Upper lobe of right lung (tissue), 1 donor: ENCODE results near the gene GAGE1. TPM values are rescaled to one million over a fixed set of nuclear protein-coding genes. Genes with fewer than 3 reads are reported as not detected.

ENCODE experiments used
- ATAC-seq: fragments of 200-7000 bp; cut with Tn5 transposase; one replicate; pipeline ENCODE4 v1.9.1; 2020; ENCODE audit warnings: mild to moderate bottlenecking, moderate library complexity
- DNase-seq: peaks from one replicate; pipeline ENCODE4 v3.0.0-alpha.2; 2020
- H3K27ac ChIP-seq: fragments of 200-600 bp; one replicate; pipeline ENCODE4 v1.8.0; 2022
- H3K27me3 ChIP-seq: fragments of 200-600 bp; one replicate; pipeline ENCODE4 v1.8.0; 2022; ENCODE audit warnings: mild to moderate bottlenecking
- H3K36me3 ChIP-seq: fragments of 200-600 bp; one replicate; pipeline ENCODE4 v1.8.0; 2022
- H3K4me1 ChIP-seq: fragments of 200-600 bp; one replicate; pipeline ENCODE4 v1.8.0; 2022
- H3K4me3 ChIP-seq: fragments of 200-600 bp; one replicate; pipeline ENCODE4 v1.8.0; 2022; ENCODE audit warnings: mild to moderate bottlenecking
- H3K9me3 ChIP-seq: fragments of 200-600 bp; one replicate; pipeline ENCODE4 v1.8.0; 2022
- intact Hi-C: fragments of 100-400 bp; cut with DNase I; formaldehyde crosslinking; loops from one replicate; pipeline ENCODE4 v1.11.0; 2022
- total RNA-seq: library from RNA; stranded (reverse); fragmentation: NEBNext Ultra II Directional; extraction: Animal tissue kit (Norgen Biotek cat#: 25700); gene quantifications from one replicate; pipeline ENCODE4 v1.2.1, GENCODE V29; 2021
- TF ChIP-seq, protein P1 (sequence below): fragments of 200-600 bp; IDR thresholded peaks from one replicate; pipeline ENCODE4 v1.8.0; 2022; ENCODE audit warnings: antibody characterized with exemption
- donor health status: DM: no; HTN: yes; CAD: no; lungs with severe emphysema.

The GAGE1 gene
- total RNA-seq, 1 donor from 2014 or later = not detected

DNA sequence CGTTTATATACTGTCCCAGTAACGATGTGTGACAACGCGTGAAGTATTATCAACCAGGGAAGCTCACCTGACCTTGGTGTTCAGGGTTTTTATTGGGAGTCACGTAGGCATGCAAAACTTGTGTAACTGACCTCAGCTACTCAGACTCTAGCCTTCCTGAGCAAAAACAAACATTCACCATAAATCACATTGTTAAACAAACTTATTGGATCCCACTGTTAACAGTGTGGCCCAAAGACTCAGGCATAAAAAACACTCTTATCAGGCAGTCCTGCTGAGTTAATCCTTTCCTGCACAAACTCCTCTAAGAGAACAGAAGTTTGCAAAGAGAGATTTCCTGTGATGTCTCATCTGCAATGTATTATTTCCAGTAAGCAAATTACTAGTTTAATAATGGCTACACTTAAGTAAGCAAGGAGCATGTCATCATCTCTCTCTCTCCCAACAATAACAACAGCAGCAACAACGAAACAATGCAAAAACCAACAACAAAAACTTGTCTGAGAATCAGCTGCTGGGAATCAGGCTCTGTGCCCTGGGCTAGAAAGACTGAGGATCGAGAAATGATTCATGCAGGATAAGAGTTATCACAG is 12.0 kb downstream of the GAGE1 start:
- intact Hi-C loops = no loop called here
- TF ChIP-seq, protein P1, sequence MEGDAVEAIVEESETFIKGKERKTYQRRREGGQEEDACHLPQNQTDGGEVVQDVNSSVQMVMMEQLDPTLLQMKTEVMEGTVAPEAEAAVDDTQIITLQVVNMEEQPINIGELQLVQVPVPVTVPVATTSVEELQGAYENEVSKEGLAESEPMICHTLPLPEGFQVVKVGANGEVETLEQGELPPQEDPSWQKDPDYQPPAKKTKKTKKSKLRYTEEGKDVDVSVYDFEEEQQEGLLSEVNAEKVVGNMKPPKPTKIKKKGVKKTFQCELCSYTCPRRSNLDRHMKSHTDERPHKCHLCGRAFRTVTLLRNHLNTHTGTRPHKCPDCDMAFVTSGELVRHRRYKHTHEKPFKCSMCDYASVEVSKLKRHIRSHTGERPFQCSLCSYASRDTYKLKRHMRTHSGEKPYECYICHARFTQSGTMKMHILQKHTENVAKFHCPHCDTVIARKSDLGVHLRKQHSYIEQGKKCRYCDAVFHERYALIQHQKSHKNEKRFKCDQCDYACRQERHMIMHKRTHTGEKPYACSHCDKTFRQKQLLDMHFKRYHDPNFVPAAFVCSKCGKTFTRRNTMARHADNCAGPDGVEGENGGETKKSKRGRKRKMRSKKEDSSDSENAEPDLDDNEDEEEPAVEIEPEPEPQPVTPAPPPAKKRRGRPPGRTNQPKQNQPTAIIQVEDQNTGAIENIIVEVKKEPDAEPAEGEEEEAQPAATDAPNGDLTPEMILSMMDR = no peak
- Histone ChIP-seq H3K4me3 (no peak overlapping the region), H3K27ac (no peak overlapping the region), H3K36me3 (no peaks in the 10 kb centered on the region), H3K9me3 (no peaks in the 10 kb centered on the region), H3K27me3 (no peaks in the 10 kb centered on the region), H3K4me1 (no peaks in the 10 kb centered on the region)
- DNase-seq (no peak), ATAC-seq (no peak)

DNA sequence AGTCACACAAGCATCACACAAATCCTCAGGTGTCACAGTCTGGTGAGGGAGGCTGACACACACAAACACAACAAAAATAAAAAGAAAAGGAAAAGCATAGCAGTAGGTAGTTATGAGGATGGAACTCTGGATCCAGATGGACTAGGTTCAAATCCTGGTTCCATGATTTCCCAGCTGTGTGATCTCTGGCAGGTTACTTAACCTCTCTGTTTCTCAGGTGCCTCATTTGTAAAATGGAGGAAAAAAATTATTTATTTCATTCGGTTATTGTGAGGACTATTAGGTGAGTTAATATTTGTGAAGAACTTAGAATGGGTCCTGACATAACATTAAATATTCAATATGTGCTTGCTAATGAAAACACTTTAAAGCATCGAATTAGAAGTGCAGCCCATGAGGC is 19.8 kb downstream of the GAGE1 start:
- intact Hi-C loops = no loop called here
- Histone ChIP-seq H3K36me3 (no peaks in the 10 kb centered on the region), H3K27me3 (no peaks in the 10 kb centered on the region), H3K27ac (no peak overlapping the region), H3K4me1 (no peaks in the 10 kb centered on the region), H3K9me3 (no peaks in the 10 kb centered on the region), H3K4me3 (no peak overlapping the region)
- TF ChIP-seq, protein P1 = no peak
- DNase-seq (no peak), ATAC-seq (no peak)

DNA sequence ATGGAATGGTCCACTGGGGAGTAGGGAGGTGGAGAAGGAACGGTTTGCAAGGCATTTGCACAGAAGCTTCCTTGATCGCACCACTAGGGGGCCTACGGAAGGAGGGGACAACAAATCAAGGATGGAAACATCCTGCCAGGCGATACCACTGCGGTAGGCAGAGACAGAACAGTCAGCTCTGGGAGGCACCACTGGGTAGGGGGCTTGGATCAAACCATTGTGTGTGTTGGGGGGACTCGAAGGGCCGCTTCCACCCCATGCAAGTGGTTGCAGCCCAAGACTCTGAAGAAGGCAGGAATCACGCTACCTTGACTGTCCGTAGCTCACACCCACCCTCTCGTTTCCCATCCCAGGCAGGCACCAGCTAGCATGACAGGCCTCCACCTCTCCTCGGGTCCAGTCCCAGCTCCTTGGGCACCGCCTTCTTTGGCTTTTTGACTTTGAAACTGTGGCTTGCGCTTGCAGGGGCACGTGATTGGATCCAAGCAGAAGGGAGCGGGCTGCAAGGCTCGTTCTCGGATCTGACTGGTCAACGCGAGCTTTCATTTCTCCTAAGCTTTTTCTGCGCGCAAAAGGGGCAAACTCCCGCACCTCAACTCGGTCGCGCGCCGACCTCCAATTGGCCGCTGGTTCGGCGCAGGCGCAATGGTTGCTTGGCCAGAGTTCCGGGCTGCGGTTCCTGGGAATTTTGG is 28.4 kb downstream of the GAGE1 start:
- Histone ChIP-seq H3K36me3 (no peaks in the 10 kb centered on the region), H3K9me3 (no peaks in the 10 kb centered on the region), H3K4me1 (no peaks in the 10 kb centered on the region), H3K4me3 (peak overlapping the region; percentile 19), H3K27ac (no peak overlapping the region), H3K27me3 (no peaks in the 10 kb centered on the region)
- intact Hi-C loops = no loop called here
- ATAC-seq (peak; percentile 39), DNase-seq (no peak)
- TF ChIP-seq, protein P1 = no peak

DNA sequence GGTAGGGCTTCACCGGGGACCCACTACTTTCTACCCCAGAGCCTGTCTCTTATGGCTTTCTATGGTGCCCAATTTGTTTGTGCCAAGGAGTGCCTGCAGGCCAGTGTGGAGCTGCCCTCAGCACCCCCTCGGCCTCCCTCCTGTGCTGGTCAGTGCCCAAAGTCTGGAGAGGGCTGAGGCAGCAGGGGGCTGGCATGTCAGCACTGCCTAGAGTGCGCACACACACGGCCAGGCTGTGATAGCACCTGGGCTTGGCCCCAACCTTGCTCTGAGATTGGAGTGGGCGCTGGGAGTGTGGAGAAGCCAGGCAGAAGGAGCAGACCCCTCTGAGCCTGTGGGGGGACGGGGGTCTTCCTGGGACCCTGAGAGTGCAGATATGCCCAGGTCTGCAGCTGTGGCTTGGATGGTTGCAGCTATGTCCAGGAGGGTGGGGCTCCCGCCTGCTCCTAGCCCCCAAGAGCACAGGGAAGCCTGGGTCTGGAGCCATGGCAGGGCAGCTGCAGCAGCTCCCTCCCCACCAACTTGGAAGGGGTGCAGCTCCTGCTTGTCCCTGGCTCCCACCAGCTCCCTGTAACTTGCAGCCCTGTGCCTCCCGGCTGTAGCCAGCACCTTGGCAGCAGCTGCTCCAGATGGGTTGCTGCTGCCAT is 46.3 kb downstream of the GAGE1 start:
- intact Hi-C loops = no loop called here
- Histone ChIP-seq H3K36me3 (no peaks in the 10 kb centered on the region), H3K4me3 (no peak overlapping the region), H3K27ac (no peak overlapping the region), H3K4me1 (no peaks in the 10 kb centered on the region), H3K9me3 (no peaks in the 10 kb centered on the region), H3K27me3 (no peaks in the 10 kb centered on the region)
- TF ChIP-seq, protein P1 = no peak
- ATAC-seq (no peak), DNase-seq (no peak)

GRCh38 chrX:49656533-49656932 is 57.7 kb downstream of the GAGE1 start:
- no peak for ATAC-seq
- intact Hi-C loops = no loop called here
- Histone ChIP-seq H3K36me3 (no peaks in the 10 kb centered on the region), H3K4me3 (no peak overlapping the region), H3K4me1 (no peaks in the 10 kb centered on the region), H3K27me3 (no peaks in the 10 kb centered on the region), H3K9me3 (no peaks in the 10 kb centered on the region), H3K27ac (no peak overlapping the region)
- TF ChIP-seq, protein P1 = no peak
- no peak for DNase-seq

Other genes with a start within 250 kb of the GAGE1 start
- not detected for gene GAGE12C, start 66.8 kb upstream of the GAGE1 start, total RNA-seq
- not detected for gene GAGE12D, start 57.3 kb upstream of the GAGE1 start, total RNA-seq
- gene GAGE12E, start 47.7 kb upstream of the GAGE1 start, total RNA-seq = not detected
- not detected for gene GAGE12F, start 38.2 kb upstream of the GAGE1 start, total RNA-seq
- gene GAGE12G, start 28.6 kb upstream of the GAGE1 start, total RNA-seq = not detected
- not detected for gene GAGE12H, start 19.1 kb upstream of the GAGE1 start, total RNA-seq
- not detected for gene GAGE2A, start 9.5 kb upstream of the GAGE1 start, total RNA-seq
- gene PAGE1, start 97.0 kb downstream of the GAGE1 start, total RNA-seq = not detected
- not detected for gene PAGE4, start 230.3 kb downstream of the GAGE1 start, total RNA-seq